H1 (cell line): ENCODE measurements around the gene CSTF3. TPM values are rescaled to one million over a fixed set of nuclear protein-coding genes. Genes with fewer than 3 reads are reported as not detected.
A peak's percentile ranks its signal among the peaks of the same experiment; 100 is the strongest.

Experiments
- CTCF ChIA-PET: fragments of 300-600 bp; sonication (Branson Sonifier 250); formaldehyde crosslinking; loops from one replicate; lab custom pipeline; 2021; ENCODE audit not compliant: partially characterized antibody; lab: Charles Lee
- POLR2A ChIA-PET: fragments of 300-600 bp; sonication (Branson Sonifier 250); formaldehyde crosslinking; loops from one replicate; lab custom pipeline; 2021; ENCODE audit warnings: inconsistent platforms; ENCODE audit not compliant: partially characterized antibody; lab: Charles Lee
- DNase-seq, 2 experiments: peaks; one replicate each; pipeline versions ENCODE4 v3.0.0 to v3.0.0-alpha.2; 2010 to 2022; ENCODE audit warnings: low spot score in 2 of 2, low read depth in 1 of 2, mixed read lengths in 1 of 2
- FAIRE-seq: peaks from 2 replicates; lab custom pipeline; 2011; peaks lifted over from hg19 to GRCh38; lab: Jason Lieb, UNC
- H2AFZ ChIP-seq: 2 replicates; pipeline ENCODE4 v1.8.1; 2012; ENCODE audit warnings: low read length, inconsistent platforms
- H2AK5ac ChIP-seq: 2 replicates; pipeline ENCODE4 v1.6.1; 2013; ENCODE audit warnings: low read depth, low read length
- H2BK120ac ChIP-seq: replicated peaks from 2 replicates; pipeline ENCODE3; 2013; ENCODE audit warnings: low read depth, low read length, inconsistent platforms
- H2BK12ac ChIP-seq: 2 replicates; pipeline ENCODE4 v1.6.1; 2013; ENCODE audit warnings: low read depth, low read length
- H2BK15ac ChIP-seq: 2 replicates; pipeline ENCODE4 v1.6.1; 2013; ENCODE audit warnings: low read length
- H2BK20ac ChIP-seq: 2 replicates; pipeline ENCODE4 v1.6.1; 2013; ENCODE audit warnings: low read length
- H2BK5ac ChIP-seq: 2 replicates; pipeline ENCODE4 v1.6.1; 2013; ENCODE audit warnings: low read depth, low read length
- H3K14ac ChIP-seq: 2 replicates; pipeline ENCODE4 v1.6.1; 2013; ENCODE audit warnings: inconsistent platforms; ENCODE audit not compliant: insufficient read length
- H3K18ac ChIP-seq: 2 replicates; pipeline ENCODE4 v1.6.1; 2013; ENCODE audit warnings: low read length; ENCODE audit errors: extremely low read depth
- H3K23ac ChIP-seq: 2 replicates; pipeline ENCODE4 v1.6.1; 2013; ENCODE audit warnings: inconsistent platforms; ENCODE audit not compliant: insufficient read length
- H3K23me2 ChIP-seq: 2 replicates; pipeline ENCODE4 v1.6.1; 2013; ENCODE audit warnings: low read depth, low read length
- H3K27ac ChIP-seq: 2 replicates; pipeline ENCODE4 v1.6.1; 2011; ENCODE audit warnings: low read depth, low read length, inconsistent platforms
- H3K27me3 ChIP-seq, 4 experiments: replicated peaks in 1 of 4; 1 replicate in 1 of 4; 2 replicates in 3 of 4; pipeline versions ENCODE4 v1.6.1 to v1.8.1; 2011 to 2013; ENCODE audit warnings: low read length in 3 of 4, mild to moderate bottlenecking in 3 of 4, inconsistent platforms in 2 of 4, mixed read lengths in 2 of 4, moderate library complexity in 1 of 4; ENCODE audit not compliant: control insufficient read depth in 3 of 4, insufficient read depth in 3 of 4; ENCODE audit errors: extremely low read depth in 1 of 4
- H3K36me3 ChIP-seq, 4 experiments: 2 replicates each; pipeline versions ENCODE4 v1.6.1 to v1.8.1; 2011 to 2013; ENCODE audit warnings: mild to moderate bottlenecking in 4 of 4, low read length in 3 of 4, moderate library complexity in 2 of 4, control low read depth in 1 of 4, inconsistent platforms in 1 of 4; ENCODE audit not compliant: insufficient read depth in 4 of 4, control insufficient read depth in 2 of 4
- H3K4ac ChIP-seq: replicated peaks from 2 replicates; pipeline ENCODE3; 2013; ENCODE audit warnings: low read length, low read depth, mixed read lengths, inconsistent platforms; ENCODE audit not compliant: insufficient read length
- H3K4me1 ChIP-seq, 4 experiments: replicated peaks in 1 of 4; 1 replicate in 1 of 4; 2 replicates in 3 of 4; pipeline versions ENCODE4 v1.6.1 to v1.8.1; 2011 to 2013; ENCODE audit warnings: low read length in 3 of 4, inconsistent platforms in 2 of 4, mixed read lengths in 1 of 4; ENCODE audit not compliant: insufficient read depth in 4 of 4, control insufficient read depth in 3 of 4
- H3K4me2 ChIP-seq, 2 experiments: 2 replicates each; pipeline versions ENCODE4 v1.6.1 to v1.8.1; 2011 to 2013; ENCODE audit warnings: low read depth in 2 of 2, low read length in 2 of 2, control low read depth in 1 of 2, inconsistent platforms in 1 of 2, mild to moderate bottlenecking in 1 of 2; ENCODE audit not compliant: insufficient read depth in 1 of 2
- H3K4me3 ChIP-seq, 4 experiments: fragments of 200-600, 300-600 bp in 1 of 4; sonication (generic), shearing (Covaris generic), sonication (Bioruptor Twin) in 1 of 4; 2 replicates each; pipeline versions ENCODE4 v1.5.1 to v1.8.1; 2011 to 2016; ENCODE audit warnings: low read length in 4 of 4, low read depth in 3 of 4, control low read depth in 2 of 4, inconsistent platforms in 2 of 4, mild to moderate bottlenecking in 2 of 4, mixed read lengths in 1 of 4, moderate library complexity in 1 of 4; ENCODE audit not compliant: insufficient read depth in 2 of 4; ENCODE audit errors: extremely low read depth in 1 of 4
- H3K56ac ChIP-seq: replicated peaks from 2 replicates; pipeline ENCODE3; 2013; ENCODE audit warnings: low read depth, mild to moderate bottlenecking, mixed read lengths, low read length, inconsistent platforms; ENCODE audit not compliant: insufficient read length
- H3K79me1 ChIP-seq: 2 replicates; pipeline ENCODE4 v1.6.1; 2013; ENCODE audit warnings: low read depth, low read length, control low read depth
- H3K79me2 ChIP-seq, 2 experiments: 2 replicates each; pipeline versions ENCODE4 v1.6.1 to v1.8.1; 2012 to 2013; ENCODE audit warnings: low read length in 2 of 2, mild to moderate bottlenecking in 2 of 2, inconsistent platforms in 1 of 2; ENCODE audit not compliant: insufficient read depth in 2 of 2, control insufficient read depth in 1 of 2
- H3K9ac ChIP-seq, 4 experiments: replicated peaks in 1 of 4; 1 replicate in 1 of 4; 2 replicates in 3 of 4; pipeline versions ENCODE4 v1.6.1 to v1.8.1; 2011 to 2013; ENCODE audit warnings: low read depth in 3 of 4, low read length in 3 of 4, control low read depth in 2 of 4, mild to moderate bottlenecking in 2 of 4, moderate library complexity in 2 of 4, inconsistent platforms in 1 of 4; ENCODE audit errors: extremely low read depth in 1 of 4
- H3K9me3 ChIP-seq, 2 experiments: 2 replicates each; pipeline versions ENCODE4 v1.6.1 to v1.8.1; 2012 to 2013; ENCODE audit warnings: mild to moderate bottlenecking in 2 of 2, moderate library complexity in 2 of 2, control low read depth in 1 of 2, inconsistent platforms in 1 of 2, low read depth in 1 of 2, low read length in 1 of 2, mixed read lengths in 1 of 2; ENCODE audit not compliant: insufficient read depth in 2 of 2
- H4K20me1 ChIP-seq, 2 experiments: replicated peaks in 1 of 2; 2 replicates each; pipeline versions ENCODE3 to v1.8.1; 2011 to 2013; ENCODE audit warnings: inconsistent platforms in 2 of 2, low read length in 2 of 2, mild to moderate bottlenecking in 1 of 2; ENCODE audit not compliant: insufficient read depth in 2 of 2, control insufficient read depth in 1 of 2
- H4K5ac ChIP-seq: 2 replicates; pipeline ENCODE4 v1.6.1; 2013; ENCODE audit warnings: low read length, low read depth, mixed read lengths, inconsistent platforms; ENCODE audit not compliant: insufficient read length
- H4K8ac ChIP-seq: 2 replicates; pipeline ENCODE4 v1.8.0; 2013; ENCODE audit warnings: mild to moderate bottlenecking, moderate library complexity, low read length, inconsistent platforms; ENCODE audit not compliant: insufficient read depth; ENCODE audit errors: extremely low read depth
- H4K91ac ChIP-seq: replicated peaks from 2 replicates; pipeline ENCODE3; 2013; ENCODE audit warnings: low read length, mixed read lengths, inconsistent platforms; ENCODE audit not compliant: insufficient read length
- BRCA1 ChIP-seq: IDR thresholded peaks from 2 replicates; pipeline ENCODE4 v1.6.1; 2012; ENCODE audit warnings: low read depth, low read length, improper control_type of control experiment
- CHD2 ChIP-seq: IDR thresholded peaks from 2 replicates; pipeline ENCODE4 v1.6.1; 2012; ENCODE audit warnings: low read length, improper control_type of control experiment
- CREB1 ChIP-seq: IDR thresholded peaks from 2 replicates; pipeline ENCODE4 v1.6.1; 2012; ENCODE audit warnings: inconsistent platforms
- KDM4A ChIP-seq: IDR thresholded peaks from one replicate; pipeline ENCODE4 v1.7.1; 2012; ENCODE audit warnings: low read depth, mild to moderate bottlenecking, moderate library complexity, low read length, inconsistent platforms; ENCODE audit not compliant: severe bottlenecking
- POLR2A ChIP-seq, 2 experiments: IDR thresholded peaks; 1 replicate in 1 of 2; 2 replicates in 1 of 2; pipeline ENCODE4 v1.6.1; 2011; ENCODE audit warnings: low read depth in 2 of 2, low read length in 2 of 2, mild to moderate bottlenecking in 2 of 2; ENCODE audit errors: control extremely low read depth in 1 of 2
- WGBS, 2 experiments: shearing (Covaris generic) in 1 of 2; methylation state at CpG; one replicate each; pipeline versions ENCODE4 v1.1.6 to v1.1.7; 2013 to 2015; ENCODE audit warnings: low lambda C conversion rate in 2 of 2, mixed read lengths in 2 of 2, inconsistent platforms in 1 of 2, low coverage in 1 of 2, missing lambda C conversion rate in 1 of 2; ENCODE audit not compliant: insufficient replicate concordance in 2 of 2, insufficient coverage in 1 of 2, insufficient read length in 1 of 2; ENCODE audit errors: extremely low coverage in 1 of 2, missing lambda C conversion rate in 1 of 2; 5-methylcytosine and 5-hydroxymethylcytosine counted together
- polyA plus RNA-seq, 7 experiments: library from polyadenylated mRNA; depleted of rRNA in 3 of 7; stranded (reverse) in 5 of 7; unstranded in 2 of 7; fragments of >200 nt in 5 of 7; fragments of 200-250 nt in 2 of 7; gene quantifications; 1 replicate in 5 of 7; 2 replicates in 1 of 7; 4 replicates in 1 of 7; pipeline versions ENCODE4 v1.2.1 to v1.2.3, GENCODE V29; 2011 to 2013; ENCODE audit warnings: missing spikeins in 2 of 7, mixed read lengths in 2 of 7
- total RNA-seq: library from RNA; stranded (reverse); fragmentation: NEBNext Ultra II Directional; extraction: Animal tissue kit (Norgen Biotek cat#: 25700); gene quantifications from 2 replicates; pipeline ENCODE4 v1.2.1, GENCODE V29; 2021

Gene CSTF3
- total and polyA plus RNA-seq, 2 of the 8 experiments (the other 6 are each of a cell fraction or from before 2014, with no cell fraction given), result 22.3 to 54.7 TPM

DNA sequence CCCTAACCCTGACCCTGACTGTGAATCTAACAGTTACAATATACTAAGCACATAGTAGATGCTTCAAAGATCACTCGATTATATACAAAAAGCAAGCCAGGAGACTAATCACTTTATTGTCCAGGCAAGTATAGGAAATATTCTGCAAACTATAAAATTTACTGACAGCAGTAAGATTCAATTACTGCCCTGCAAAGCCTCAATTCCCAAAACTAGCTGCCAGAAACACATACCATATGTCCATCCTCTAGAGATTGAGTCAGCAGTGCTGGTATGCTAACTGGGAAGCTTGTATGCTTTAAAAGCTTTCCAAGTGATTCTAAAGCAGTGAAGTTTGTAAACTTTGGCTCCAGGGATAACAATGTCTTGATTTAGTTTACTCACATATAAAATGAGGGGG, 26.1 kb downstream of the CSTF3 start:
- Histone ChIP-seq H2BK20ac (no peak overlapping the region), H3K4me3 (no peak overlapping the region), H4K91ac (no peak overlapping the region), H3K79me2 (peaks cover 0 to 6% of the 10 kb centered on the region in 2 experiments; a peak in 2 of 4 replicates), H2BK120ac (no peak overlapping the region), H3K4ac (no peak overlapping the region), H3K4me1 (peaks cover 0 to 17% (median 3%) of the 10 kb centered on the region in 4 experiments; a peak in 4 of 7 replicates), H3K36me3 (peaks cover 0 to 35% (median 4%) of the 10 kb centered on the region in 4 experiments; a peak in 5 of 8 replicates), H3K79me1 (no peaks in the 10 kb centered on the region), H3K9ac (no peak overlapping the region), H3K27ac (no peak overlapping the region), H3K56ac (no peak overlapping the region), H3K14ac (no peak overlapping the region), H3K23me2 (no peaks in the 10 kb centered on the region; the same call in 1 of the 2 replicates), H4K8ac (no peak overlapping the region), H2BK15ac (no peak overlapping the region), H4K20me1 (peaks cover 0 to 2% of the 10 kb centered on the region in 2 experiments), H4K5ac (no peak overlapping the region), H2AK5ac (no peak overlapping the region), H3K27me3 (no peaks in the 10 kb centered on the region), H3K9me3 (no peaks in the 10 kb centered on the region; a peak in 1 of 4 replicates), H2AFZ (no peak overlapping the region), H3K18ac (no peak overlapping the region), H3K4me2 (no peak overlapping the region), H3K23ac (no peak overlapping the region), H2BK5ac (no peak overlapping the region), H2BK12ac (no peak overlapping the region)
- TF ChIP-seq CREB1 (no peak), KDM4A (no peak), POLR2A (IDR thresholded peaks at IDR 0.05; ENCODE audit: control extremely low read depth in 1 of 2, low read depth in 2 of 2, low read length in 2 of 2) (0 out of 3 replicates have a peak, but pooled peaks of 1 of the 2 experiments have one; percentile 10), CHD2 (no peak), BRCA1 (no peak)
- 100% methylated on average over 1 of the region's 1 CpG; no CpG with 5 or more reads in 1 of the 2 experiments for WGBS, 2 experiments
- CTCF ChIA-PET, result interaction anchor here (2.7 kb wide), 1 partner anchor 11 kb away, joined by 12 read pairs; no protein-coding TSS in a partner anchor
- POLR2A ChIA-PET, result interaction anchor here (0.9 to 4.4 kb wide), 8 partner anchors 9 to 27 kb away, joined by 3 to 34 read pairs (median 6); no protein-coding TSS in a partner anchor
- DNase-seq (no peak), FAIRE-seq (no peak)
